GDM1 (cell line): Measurements from ENCODE around the gene ATF1.
"Not testable (repeated sequence)": the region's sequence is repeated elsewhere in the genome, so short reads cannot be mapped to it uniquely, and the experiment has no call there.

Source experiments
- DNase-seq: peaks from one replicate; lab custom pipeline; 2025; lab: John Stamatoyannopoulos, UW

The ATF1 gene

GRCh38 chr12:50803230-50803875, 39.5 kb downstream of the ATF1 start:
- no peak for DNase-seq

GRCh38 chr12:50806176-50806575, 42.3 kb downstream of the ATF1 start:
- no peak for DNase-seq

GRCh38 chr12:50809131-50809530, 45.2 kb downstream of the ATF1 start:
- DNase-seq, result not testable (repeated sequence)

- not testable (repeated sequence) for DNase-seq
Measured at GRCh38 chr12:50814921-50815320, 51.0 kb downstream of the ATF1 start.

- no peak for DNase-seq
Measured at GRCh38 chr12:50820177-50820576, 56.3 kb downstream of the ATF1 start.

- DNase-seq, result no peak
Measured at GRCh38 chr12:50822082-50822481, 58.2 kb downstream of the ATF1 start.

- DNase-seq, result not testable (repeated sequence)
Measured at GRCh38 chr12:50823724-50824123, 59.8 kb downstream of the ATF1 start.

- DNase-seq, result no peak
Measured at GRCh38 chr12:50824914-50825313, 61.0 kb downstream of the ATF1 start.

GRCh38 chr12:50825372-50825838, 61.5 kb downstream of the ATF1 start:
- DNase-seq, result no peak

GRCh38 chr12:50828121-50828520, 64.2 kb downstream of the ATF1 start:
- DNase-seq, result no peak

GRCh38 chr12:50828886-50829285, 65.0 kb downstream of the ATF1 start:
- DNase-seq, result no peak

GRCh38 chr12:50833801-50834200, 69.9 kb downstream of the ATF1 start:
- DNase-seq, result not testable (repeated sequence)

GRCh38 chr12:50839042-50839441, 75.1 kb downstream of the ATF1 start:
- no peak for DNase-seq

GRCh38 chr12:50840809-50841487, 77.0 kb downstream of the ATF1 start:
- DNase-seq, result no peak

GRCh38 chr12:50841716-50842531, 78.0 kb downstream of the ATF1 start:
- no peak for DNase-seq

- no peak for DNase-seq
Measured at GRCh38 chr12:50842637-50843493, 79.0 kb downstream of the ATF1 start, which contains the start of gene TMPRSS12. TSS of gene TMPRSS12 (plus strand) at chr12:50842926. CDS start at chr12:50842965, 39 bp downstream.

GRCh38 chr12:50845021-50845647, 81.2 kb downstream of the ATF1 start:
- no peak for DNase-seq

GRCh38 chr12:50848963-50849362, 85.1 kb downstream of the ATF1 start:
- no peak for DNase-seq

GRCh38 chr12:50855218-50855617, 91.3 kb downstream of the ATF1 start:
- not testable (repeated sequence) for DNase-seq

- DNase-seq, result not testable (repeated sequence)
Measured at GRCh38 chr12:50855679-50856078, 91.8 kb downstream of the ATF1 start.
